ENCODE results near the gene MLF1.

Gene MLF1

GRCh38 chr3:158590223-158590622, 19.2 kb downstream of the MLF1 start:
- DNase-seq: no peak

DNA sequence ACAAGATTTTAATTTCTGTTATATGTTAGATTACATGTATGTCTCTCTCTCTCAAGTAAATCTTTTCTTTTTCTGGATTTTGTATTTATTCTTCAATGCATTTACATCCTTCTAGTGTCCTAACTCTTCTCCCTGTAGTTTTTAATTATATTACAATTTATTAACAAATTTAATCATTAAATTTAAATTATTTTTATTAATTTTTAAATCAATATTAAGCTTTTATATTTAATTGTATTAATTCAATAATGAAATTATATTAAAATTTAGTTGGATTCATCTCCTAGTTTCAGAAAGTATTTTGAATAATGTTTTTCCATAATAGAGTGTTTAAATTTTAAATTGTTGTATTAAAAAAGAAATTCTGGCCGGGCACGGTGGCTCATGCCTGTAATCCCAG, 29.8 kb downstream of the MLF1 start:
- no peak for DNase-seq

- DNase-seq: no peak
Measured at GRCh38 chr3:158602227-158602626, 31.2 kb downstream of the MLF1 start.

DNA sequence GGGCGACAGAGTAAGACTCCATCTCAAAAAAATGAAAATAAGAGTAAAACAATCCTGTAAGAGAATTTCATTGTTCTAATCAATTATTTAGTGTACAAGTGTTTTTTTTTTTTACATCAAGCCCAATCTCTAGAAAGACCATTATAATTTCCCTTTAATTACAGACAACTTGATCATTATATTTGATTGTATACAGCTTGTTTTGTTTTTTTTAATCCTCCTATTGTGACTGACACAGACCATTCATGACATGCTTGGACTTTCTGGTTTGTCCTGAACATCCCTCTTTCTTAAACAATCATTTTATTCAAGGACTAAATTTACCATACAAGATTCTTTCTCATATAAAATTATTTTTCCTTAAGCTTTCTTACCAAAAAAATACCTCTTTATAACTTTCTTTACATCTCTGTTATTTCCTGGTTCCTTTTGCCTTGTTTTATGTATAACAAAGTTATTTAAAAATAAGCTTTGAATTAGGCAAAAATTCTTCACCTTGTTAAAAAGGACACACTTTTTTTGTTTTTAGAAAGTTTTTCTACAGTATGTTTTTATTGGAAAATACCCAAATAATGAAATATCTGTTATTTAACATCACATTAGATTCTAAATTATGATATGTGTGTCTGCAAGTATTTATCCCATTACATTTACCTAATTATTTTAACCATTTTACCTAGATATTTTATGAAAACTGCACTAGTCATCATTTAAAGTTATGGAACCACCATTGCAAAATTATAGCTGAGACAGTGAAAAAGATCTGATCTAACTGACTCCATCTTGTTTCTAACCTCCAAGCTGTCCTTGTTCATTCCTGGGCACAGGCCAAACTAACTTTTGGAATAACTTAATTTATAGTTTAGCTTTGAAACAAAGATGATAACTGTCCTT, 47.2 kb downstream of the MLF1 start:
- no peak for DNase-seq

DNA sequence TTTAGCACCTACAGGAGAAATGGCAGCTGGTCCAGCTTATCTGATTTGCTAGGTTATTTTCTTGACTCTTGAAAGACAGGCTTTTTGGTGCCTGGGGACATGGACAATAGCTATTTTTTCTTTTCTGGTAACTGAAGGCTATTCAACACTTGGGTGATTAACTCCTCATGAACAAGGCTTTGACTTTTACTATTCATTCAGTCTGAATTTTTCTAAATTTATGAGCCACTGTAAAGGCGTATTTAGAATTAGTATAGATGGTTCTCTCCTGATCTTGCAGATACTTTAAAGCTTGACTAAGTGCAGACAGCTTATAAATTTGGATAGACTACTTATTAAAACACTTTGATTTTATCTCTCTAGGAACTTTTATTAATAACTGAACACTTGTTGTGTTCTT, 54.9 kb downstream of the MLF1 start:
- no peak for DNase-seq

GRCh38 chr3:158631981-158632380, 61.0 kb downstream of the MLF1 start:
- DNase-seq: no peak

GRCh38 chr3:158640646-158641045, 69.7 kb downstream of the MLF1 start:
- DNase-seq: no peak

DNA sequence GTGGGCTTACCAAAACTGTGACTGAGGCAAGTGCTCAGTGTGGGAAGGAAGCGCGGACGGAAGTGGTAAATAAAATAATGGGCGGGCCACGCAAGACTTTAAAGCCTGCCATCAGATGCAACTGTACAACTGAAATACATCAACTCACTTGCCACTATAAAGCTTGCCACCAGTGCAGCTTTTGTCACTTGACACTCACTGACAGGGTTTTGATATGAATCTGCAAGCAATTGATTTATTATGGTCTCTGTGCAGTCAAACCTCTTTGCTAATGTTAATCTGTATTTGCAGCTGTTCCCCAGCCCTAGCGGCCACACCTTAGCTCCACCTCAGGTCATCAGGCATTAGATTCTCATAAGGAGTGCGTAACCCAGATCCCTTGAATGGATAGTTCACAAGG, 71.0 kb downstream of the MLF1 start:
- DNase-seq: no peak

DNA sequence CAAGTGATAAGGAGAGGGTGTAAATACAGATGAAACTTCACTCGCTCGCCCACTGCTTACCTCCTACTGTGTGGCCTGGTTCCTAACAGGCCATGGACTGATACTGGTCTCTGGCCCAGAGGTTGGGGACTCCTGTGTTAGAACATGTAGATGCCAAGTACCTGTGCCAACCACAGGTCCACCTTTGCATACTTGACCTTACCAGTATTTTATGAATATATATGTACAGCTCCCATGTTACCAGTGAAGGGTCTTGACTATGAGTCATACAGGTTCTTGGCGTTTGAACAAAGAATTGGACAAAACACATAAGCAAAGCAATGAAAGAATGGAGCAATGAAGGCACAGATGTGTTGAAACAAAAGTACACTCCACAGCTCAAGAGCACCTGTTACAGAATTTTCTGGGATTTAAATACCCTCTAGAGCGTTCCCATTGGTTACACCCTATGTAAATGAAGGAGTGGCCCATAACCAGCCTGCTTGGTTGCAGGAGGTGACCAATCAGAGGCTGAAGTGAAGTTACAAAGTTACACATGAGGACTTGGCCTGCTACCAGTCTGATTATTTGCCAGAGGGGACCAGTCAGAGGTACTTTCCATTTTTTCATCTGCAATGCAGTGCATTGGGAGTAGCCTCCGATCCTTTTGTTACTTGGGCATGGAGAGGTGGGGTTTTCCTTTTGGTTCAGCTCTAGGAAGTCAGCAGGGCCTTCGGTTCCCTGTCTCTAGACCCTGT, 71.6 kb downstream of the MLF1 start:
- no peak for DNase-seq

GRCh38 chr3:158644345-158644908, 73.4 kb downstream of the MLF1 start, which contains the start of gene GFM1:
Gene GFM1 (plus strand): TSS chr3:158644527. CDS start chr3:158644635, 108 bp downstream.
- DNase-seq: peak; percentile 91

- no peak for DNase-seq
Measured at GRCh38 chr3:158649791-158650190, 78.8 kb downstream of the MLF1 start.

DNA sequence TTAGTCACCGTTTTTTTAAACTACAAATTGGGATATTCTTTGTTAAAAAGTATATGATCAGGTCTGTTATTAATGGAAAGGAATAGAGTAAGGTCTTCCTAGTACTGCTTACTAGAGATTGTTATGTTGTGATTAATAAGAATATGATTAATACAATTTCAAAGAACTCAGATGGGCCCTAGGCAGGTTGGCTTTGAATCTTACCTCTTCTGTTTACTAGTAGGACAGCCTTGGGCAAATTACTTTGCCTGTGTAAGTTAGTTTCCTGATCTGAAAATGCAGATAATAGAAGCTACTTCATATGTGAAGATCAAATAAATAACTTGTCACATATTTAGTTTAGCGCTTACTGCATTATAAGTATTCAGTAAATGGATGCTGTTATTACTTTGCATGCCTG, 80.2 kb downstream of the MLF1 start:
- no peak for DNase-seq

- no peak for DNase-seq
Measured at GRCh38 chr3:158652463-158652862, 81.5 kb downstream of the MLF1 start.

Measured in central memory CD4-positive, alpha-beta T cell (primary cell).